GM23338 (cell line): Measurements from ENCODE around the gene JARID2. TPM values are rescaled to one million over a fixed set of nuclear protein-coding genes. Genes with fewer than 3 reads are reported as not detected.

ENCODE experiments used
- ATAC-seq: fragments of 200-7000 bp; cut with Tn5 transposase; 3 replicates; pipeline ENCODE4 v1.9.1; 2020
- DNase-seq: peaks from one replicate; pipeline ENCODE4 v3.0.0-alpha.2; 2015; ENCODE audit warnings: low spot score
- H2AFZ ChIP-seq: fragments of 200-600 bp; sonication (generic); 2 replicates; pipeline ENCODE4 v1.8.0; 2016; ENCODE audit warnings: antibody characterized with exemption, mild to moderate bottlenecking, moderate library complexity
- H3F3A ChIP-seq: fragments of 200-600 bp; sonication (generic); replicated peaks from 2 replicates; pipeline ENCODE4 v1.8.0; 2017; ENCODE audit warnings: antibody characterized with exemption, mixed run types, low read depth
- H3K27ac ChIP-seq: fragments of 200-600 bp; sonication (generic); 2 replicates; pipeline ENCODE4 v1.6.1; 2016; ENCODE audit warnings: low read depth
- H3K27me3 ChIP-seq: fragments of 200-600 bp; sonication (generic); 2 replicates; pipeline ENCODE4 v1.8.0; 2016; ENCODE audit warnings: mild to moderate bottlenecking, mixed run types, moderate library complexity; ENCODE audit not compliant: insufficient read depth
- H3K36me3 ChIP-seq: fragments of 200-600 bp; sonication (generic); 2 replicates; pipeline ENCODE4 v1.8.0; 2016; ENCODE audit warnings: mild to moderate bottlenecking; ENCODE audit not compliant: insufficient read depth
- H3K4me1 ChIP-seq: fragments of 200-600 bp; sonication (generic); 2 replicates; pipeline ENCODE4 v1.8.0; 2016; ENCODE audit warnings: mild to moderate bottlenecking, moderate library complexity; ENCODE audit not compliant: insufficient read depth
- H3K4me2 ChIP-seq: fragments of 200-600 bp; sonication (generic); 2 replicates; pipeline ENCODE4 v1.7.1; 2017; ENCODE audit warnings: mixed run types
- H3K4me3 ChIP-seq: fragments of 200-600 bp; sonication (generic); 2 replicates; pipeline ENCODE4 v1.6.1; 2016; ENCODE audit warnings: mixed run types
- H3K79me2 ChIP-seq: fragments of 200-600 bp; sonication (generic); replicated peaks from 2 replicates; pipeline ENCODE4 v1.8.0; 2017; ENCODE audit warnings: mild to moderate bottlenecking; ENCODE audit not compliant: insufficient read depth
- H3K9me2 ChIP-seq: fragments of 200-600 bp; sonication (generic); 2 replicates; pipeline ENCODE4 v1.8.0; 2017; ENCODE audit not compliant: insufficient read depth
- H4K20me1 ChIP-seq: fragments of 200-600 bp; sonication (generic); replicated peaks from 2 replicates; pipeline ENCODE4 v1.8.0; 2017; ENCODE audit warnings: mild to moderate bottlenecking; ENCODE audit not compliant: insufficient read depth
- H3K27ac Mint-ChIP-seq: 2 replicates; pipeline ENCODE4 v1.8.0; 2020; ENCODE audit warnings: inconsistent platforms, mild to moderate bottlenecking, moderate library complexity, mixed read lengths
- H3K27me3 Mint-ChIP-seq: 3 replicates; pipeline ENCODE4 v1.8.0; 2022; ENCODE audit warnings: low read depth, mild to moderate bottlenecking, moderate library complexity, mixed read lengths, inconsistent platforms; ENCODE audit not compliant: insufficient read depth, poor library complexity
- H3K36me3 Mint-ChIP-seq: 3 replicates; pipeline ENCODE4 v1.8.0; 2021; ENCODE audit warnings: low read depth, mild to moderate bottlenecking, inconsistent platforms, moderate library complexity, mixed read lengths
- H3K4me1 Mint-ChIP-seq: 3 replicates; pipeline ENCODE4 v1.8.0; 2020; ENCODE audit warnings: mild to moderate bottlenecking, inconsistent platforms, mixed read lengths
- H3K4me3 Mint-ChIP-seq: 3 replicates; pipeline ENCODE4 v1.8.0; 2021; ENCODE audit warnings: moderate library complexity, mild to moderate bottlenecking, inconsistent platforms, mixed read lengths
- H3K9me3 Mint-ChIP-seq: 3 replicates; pipeline ENCODE4 v1.8.0; 2020; ENCODE audit warnings: moderate library complexity, mild to moderate bottlenecking, inconsistent platforms, mixed read lengths
- CREB1 ChIP-seq: fragments of 250-450 bp; sonication (Bioruptor Pico); IDR thresholded peaks from 2 replicates; pipeline ENCODE4 v1.5.0; 2020; ENCODE audit warnings: low read depth, mild to moderate bottlenecking, moderate library complexity
- EZH2 ChIP-seq: fragments of 200-600 bp; sonication (generic); IDR thresholded peaks from one replicate; pipeline ENCODE4 v1.8.0; 2017; ENCODE audit warnings: antibody characterized with exemption, mild to moderate bottlenecking, low read depth; ENCODE audit not compliant: unreplicated experiment
- EZH2phosphoT487 ChIP-seq: fragments of 200-600 bp; sonication (generic); IDR thresholded peaks from one replicate; pipeline ENCODE4 v1.8.1; 2018; ENCODE audit warnings: antibody characterized with exemption; ENCODE audit not compliant: unreplicated experiment
- JUNB ChIP-seq: IDR thresholded peaks from one replicate; pipeline ENCODE4 v1.6.1; 2016; ENCODE audit warnings: antibody characterized with exemption; ENCODE audit not compliant: unreplicated experiment
- NANOG ChIP-seq: IDR thresholded peaks from 2 replicates; pipeline ENCODE4 v1.6.1; 2016; ENCODE audit warnings: antibody characterized with exemption, borderline replicate concordance
- POLR2AphosphoS5 ChIP-seq: IDR thresholded peaks from 2 replicates; pipeline ENCODE4 v1.6.1; 2016; ENCODE audit warnings: antibody characterized with exemption, low read depth
- STAT1 ChIP-seq: IDR thresholded peaks from one replicate; pipeline ENCODE4 v1.6.1; 2016; ENCODE audit warnings: antibody characterized with exemption; ENCODE audit not compliant: unreplicated experiment
- ZNF114 ChIP-seq: fragments of 250-450 bp; sonication (Bioruptor Pico); IDR thresholded peaks from 2 replicates; pipeline ENCODE4 v1.5.0; 2020; ENCODE audit warnings: mild to moderate bottlenecking, moderate library complexity
- ZNF331 ChIP-seq: fragments of 250-450 bp; sonication (Bioruptor Pico); IDR thresholded peaks from 2 replicates; pipeline ENCODE4 v1.5.0; 2020; ENCODE audit warnings: low read depth, mild to moderate bottlenecking, moderate library complexity
- polyA plus RNA-seq: library from polyadenylated mRNA; unstranded; fragments of >200 nt; fragmentation: Nextera tagmentation; extraction: Ambion mirVana; gene quantifications from 2 replicates; pipeline ENCODE4 v1.2.1, GENCODE V29; 2016
- total RNA-seq: library from RNA; depleted of rRNA; stranded (reverse); fragments of >200 nt; shearing (Covaris generic); gene quantifications from 2 replicates; pipeline ENCODE4 v1.2.3, GENCODE V29; 2014
- TF ChIP-seq, protein P1 (sequence below): IDR thresholded peaks from one replicate; pipeline ENCODE4 v1.6.1; 2018; ENCODE audit warnings: antibody characterized with exemption; ENCODE audit not compliant: unreplicated experiment
- TF ChIP-seq, protein P2 (sequence below), 2 experiments: fragments of 200-600 bp in 1 of 2; sonication (generic) in 1 of 2; conservative IDR thresholded peaks; 2 replicates each; pipeline versions ENCODE4 v1.5.1 to v1.6.1; 2016 to 2017; ENCODE audit warnings: antibody characterized with exemption in 2 of 2, low read depth in 2 of 2, mild to moderate bottlenecking in 2 of 2, moderate library complexity in 1 of 2
- TF ChIP-seq, protein P3 (sequence below): fragments of 250-450 bp; sonication (Bioruptor Pico); IDR thresholded peaks from 2 replicates; pipeline ENCODE4 v1.5.0; 2020; ENCODE audit warnings: mild to moderate bottlenecking, moderate library complexity
- TF ChIP-seq, protein P4 (sequence below): IDR thresholded peaks from 2 replicates; pipeline ENCODE4 v1.6.1; 2016; ENCODE audit warnings: antibody characterized with exemption

JARID2 gene
- total and polyA plus RNA-seq, 2 experiments from 2014 or later, result 92.8 to 196 TPM

DNA sequence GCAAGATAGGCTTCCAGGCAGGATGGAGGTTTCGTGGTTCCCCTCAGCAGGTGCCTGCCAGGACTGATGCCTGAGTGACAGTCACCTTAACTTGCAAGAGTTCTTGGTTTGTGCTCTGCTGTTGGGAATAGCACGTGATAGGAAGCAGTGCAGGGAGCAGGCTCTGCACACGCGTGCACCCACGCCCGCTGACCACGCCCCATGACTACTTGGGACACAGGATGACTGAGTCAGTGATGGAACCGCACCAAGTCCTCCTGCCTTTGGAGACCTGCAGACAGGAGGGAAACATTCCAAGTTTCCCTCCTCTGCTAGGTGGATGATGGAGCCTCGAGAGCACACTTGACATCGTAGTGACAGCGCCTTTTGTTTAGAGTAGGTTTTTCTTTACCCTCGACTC is 252.8 kb downstream of the JARID2 start:
- H3K27ac ChIP-seq, result no peak overlapping the region
- H3K4me3 Mint-ChIP-seq, result no peak overlapping the region
- H3K27me3 ChIP-seq, result no peaks in the 10 kb centered on the region
- H2AFZ ChIP-seq, result no peak overlapping the region
- H3K4me1 ChIP-seq, result peaks cover 7% of the 10 kb centered on the region
- H3K36me3 ChIP-seq, result peaks cover 52% of the 10 kb centered on the region
- no peak overlapping the region for H3K4me3 ChIP-seq
- H3K9me2 ChIP-seq, result no peaks in the 10 kb centered on the region
- peaks cover 97% of the 10 kb centered on the region for H3K36me3 Mint-ChIP-seq
- peaks cover 64% of the 10 kb centered on the region for H3K27me3 Mint-ChIP-seq
- peaks cover 100% of the 10 kb centered on the region for H3K79me2 ChIP-seq
- peaks cover 36% of the 10 kb centered on the region for H3F3A ChIP-seq
- peaks cover 48% of the 10 kb centered on the region for H3K4me1 Mint-ChIP-seq
- no peak overlapping the region for H3K4me2 ChIP-seq
- no peak overlapping the region for H3K27ac Mint-ChIP-seq
- peaks cover 66% of the 10 kb centered on the region for H4K20me1 ChIP-seq
- DNase-seq, result no peak
- 0 out of 3 replicates have a peak, but pooled peaks cover 3% of the 10 kb centered on the region for H3K9me3 Mint-ChIP-seq
- TF ChIP-seq JUNB (no peak), STAT1 (no peak), ZNF331 (CRISPR knock-in tag) (no peak), EZH2phosphoT487 (no peak), CREB1 (CRISPR knock-in tag) (no peak), ZNF114 (CRISPR knock-in tag) (no peak), POLR2AphosphoS5 (no peak), NANOG (no peak), EZH2 (no peak)
- TF ChIP-seq, protein P1, sequence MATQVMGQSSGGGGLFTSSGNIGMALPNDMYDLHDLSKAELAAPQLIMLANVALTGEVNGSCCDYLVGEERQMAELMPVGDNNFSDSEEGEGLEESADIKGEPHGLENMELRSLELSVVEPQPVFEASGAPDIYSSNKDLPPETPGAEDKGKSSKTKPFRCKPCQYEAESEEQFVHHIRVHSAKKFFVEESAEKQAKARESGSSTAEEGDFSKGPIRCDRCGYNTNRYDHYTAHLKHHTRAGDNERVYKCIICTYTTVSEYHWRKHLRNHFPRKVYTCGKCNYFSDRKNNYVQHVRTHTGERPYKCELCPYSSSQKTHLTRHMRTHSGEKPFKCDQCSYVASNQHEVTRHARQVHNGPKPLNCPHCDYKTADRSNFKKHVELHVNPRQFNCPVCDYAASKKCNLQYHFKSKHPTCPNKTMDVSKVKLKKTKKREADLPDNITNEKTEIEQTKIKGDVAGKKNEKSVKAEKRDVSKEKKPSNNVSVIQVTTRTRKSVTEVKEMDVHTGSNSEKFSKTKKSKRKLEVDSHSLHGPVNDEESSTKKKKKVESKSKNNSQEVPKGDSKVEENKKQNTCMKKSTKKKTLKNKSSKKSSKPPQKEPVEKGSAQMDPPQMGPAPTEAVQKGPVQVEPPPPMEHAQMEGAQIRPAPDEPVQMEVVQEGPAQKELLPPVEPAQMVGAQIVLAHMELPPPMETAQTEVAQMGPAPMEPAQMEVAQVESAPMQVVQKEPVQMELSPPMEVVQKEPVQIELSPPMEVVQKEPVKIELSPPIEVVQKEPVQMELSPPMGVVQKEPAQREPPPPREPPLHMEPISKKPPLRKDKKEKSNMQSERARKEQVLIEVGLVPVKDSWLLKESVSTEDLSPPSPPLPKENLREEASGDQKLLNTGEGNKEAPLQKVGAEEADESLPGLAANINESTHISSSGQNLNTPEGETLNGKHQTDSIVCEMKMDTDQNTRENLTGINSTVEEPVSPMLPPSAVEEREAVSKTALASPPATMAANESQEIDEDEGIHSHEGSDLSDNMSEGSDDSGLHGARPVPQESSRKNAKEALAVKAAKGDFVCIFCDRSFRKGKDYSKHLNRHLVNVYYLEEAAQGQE, result no peak
- TF ChIP-seq, protein P2, sequence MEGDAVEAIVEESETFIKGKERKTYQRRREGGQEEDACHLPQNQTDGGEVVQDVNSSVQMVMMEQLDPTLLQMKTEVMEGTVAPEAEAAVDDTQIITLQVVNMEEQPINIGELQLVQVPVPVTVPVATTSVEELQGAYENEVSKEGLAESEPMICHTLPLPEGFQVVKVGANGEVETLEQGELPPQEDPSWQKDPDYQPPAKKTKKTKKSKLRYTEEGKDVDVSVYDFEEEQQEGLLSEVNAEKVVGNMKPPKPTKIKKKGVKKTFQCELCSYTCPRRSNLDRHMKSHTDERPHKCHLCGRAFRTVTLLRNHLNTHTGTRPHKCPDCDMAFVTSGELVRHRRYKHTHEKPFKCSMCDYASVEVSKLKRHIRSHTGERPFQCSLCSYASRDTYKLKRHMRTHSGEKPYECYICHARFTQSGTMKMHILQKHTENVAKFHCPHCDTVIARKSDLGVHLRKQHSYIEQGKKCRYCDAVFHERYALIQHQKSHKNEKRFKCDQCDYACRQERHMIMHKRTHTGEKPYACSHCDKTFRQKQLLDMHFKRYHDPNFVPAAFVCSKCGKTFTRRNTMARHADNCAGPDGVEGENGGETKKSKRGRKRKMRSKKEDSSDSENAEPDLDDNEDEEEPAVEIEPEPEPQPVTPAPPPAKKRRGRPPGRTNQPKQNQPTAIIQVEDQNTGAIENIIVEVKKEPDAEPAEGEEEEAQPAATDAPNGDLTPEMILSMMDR (conservative IDR thresholded peaks at IDR 0.05; ENCODE audit: low read depth in 2 of 2), result no peak
- TF ChIP-seq, protein P3, sequence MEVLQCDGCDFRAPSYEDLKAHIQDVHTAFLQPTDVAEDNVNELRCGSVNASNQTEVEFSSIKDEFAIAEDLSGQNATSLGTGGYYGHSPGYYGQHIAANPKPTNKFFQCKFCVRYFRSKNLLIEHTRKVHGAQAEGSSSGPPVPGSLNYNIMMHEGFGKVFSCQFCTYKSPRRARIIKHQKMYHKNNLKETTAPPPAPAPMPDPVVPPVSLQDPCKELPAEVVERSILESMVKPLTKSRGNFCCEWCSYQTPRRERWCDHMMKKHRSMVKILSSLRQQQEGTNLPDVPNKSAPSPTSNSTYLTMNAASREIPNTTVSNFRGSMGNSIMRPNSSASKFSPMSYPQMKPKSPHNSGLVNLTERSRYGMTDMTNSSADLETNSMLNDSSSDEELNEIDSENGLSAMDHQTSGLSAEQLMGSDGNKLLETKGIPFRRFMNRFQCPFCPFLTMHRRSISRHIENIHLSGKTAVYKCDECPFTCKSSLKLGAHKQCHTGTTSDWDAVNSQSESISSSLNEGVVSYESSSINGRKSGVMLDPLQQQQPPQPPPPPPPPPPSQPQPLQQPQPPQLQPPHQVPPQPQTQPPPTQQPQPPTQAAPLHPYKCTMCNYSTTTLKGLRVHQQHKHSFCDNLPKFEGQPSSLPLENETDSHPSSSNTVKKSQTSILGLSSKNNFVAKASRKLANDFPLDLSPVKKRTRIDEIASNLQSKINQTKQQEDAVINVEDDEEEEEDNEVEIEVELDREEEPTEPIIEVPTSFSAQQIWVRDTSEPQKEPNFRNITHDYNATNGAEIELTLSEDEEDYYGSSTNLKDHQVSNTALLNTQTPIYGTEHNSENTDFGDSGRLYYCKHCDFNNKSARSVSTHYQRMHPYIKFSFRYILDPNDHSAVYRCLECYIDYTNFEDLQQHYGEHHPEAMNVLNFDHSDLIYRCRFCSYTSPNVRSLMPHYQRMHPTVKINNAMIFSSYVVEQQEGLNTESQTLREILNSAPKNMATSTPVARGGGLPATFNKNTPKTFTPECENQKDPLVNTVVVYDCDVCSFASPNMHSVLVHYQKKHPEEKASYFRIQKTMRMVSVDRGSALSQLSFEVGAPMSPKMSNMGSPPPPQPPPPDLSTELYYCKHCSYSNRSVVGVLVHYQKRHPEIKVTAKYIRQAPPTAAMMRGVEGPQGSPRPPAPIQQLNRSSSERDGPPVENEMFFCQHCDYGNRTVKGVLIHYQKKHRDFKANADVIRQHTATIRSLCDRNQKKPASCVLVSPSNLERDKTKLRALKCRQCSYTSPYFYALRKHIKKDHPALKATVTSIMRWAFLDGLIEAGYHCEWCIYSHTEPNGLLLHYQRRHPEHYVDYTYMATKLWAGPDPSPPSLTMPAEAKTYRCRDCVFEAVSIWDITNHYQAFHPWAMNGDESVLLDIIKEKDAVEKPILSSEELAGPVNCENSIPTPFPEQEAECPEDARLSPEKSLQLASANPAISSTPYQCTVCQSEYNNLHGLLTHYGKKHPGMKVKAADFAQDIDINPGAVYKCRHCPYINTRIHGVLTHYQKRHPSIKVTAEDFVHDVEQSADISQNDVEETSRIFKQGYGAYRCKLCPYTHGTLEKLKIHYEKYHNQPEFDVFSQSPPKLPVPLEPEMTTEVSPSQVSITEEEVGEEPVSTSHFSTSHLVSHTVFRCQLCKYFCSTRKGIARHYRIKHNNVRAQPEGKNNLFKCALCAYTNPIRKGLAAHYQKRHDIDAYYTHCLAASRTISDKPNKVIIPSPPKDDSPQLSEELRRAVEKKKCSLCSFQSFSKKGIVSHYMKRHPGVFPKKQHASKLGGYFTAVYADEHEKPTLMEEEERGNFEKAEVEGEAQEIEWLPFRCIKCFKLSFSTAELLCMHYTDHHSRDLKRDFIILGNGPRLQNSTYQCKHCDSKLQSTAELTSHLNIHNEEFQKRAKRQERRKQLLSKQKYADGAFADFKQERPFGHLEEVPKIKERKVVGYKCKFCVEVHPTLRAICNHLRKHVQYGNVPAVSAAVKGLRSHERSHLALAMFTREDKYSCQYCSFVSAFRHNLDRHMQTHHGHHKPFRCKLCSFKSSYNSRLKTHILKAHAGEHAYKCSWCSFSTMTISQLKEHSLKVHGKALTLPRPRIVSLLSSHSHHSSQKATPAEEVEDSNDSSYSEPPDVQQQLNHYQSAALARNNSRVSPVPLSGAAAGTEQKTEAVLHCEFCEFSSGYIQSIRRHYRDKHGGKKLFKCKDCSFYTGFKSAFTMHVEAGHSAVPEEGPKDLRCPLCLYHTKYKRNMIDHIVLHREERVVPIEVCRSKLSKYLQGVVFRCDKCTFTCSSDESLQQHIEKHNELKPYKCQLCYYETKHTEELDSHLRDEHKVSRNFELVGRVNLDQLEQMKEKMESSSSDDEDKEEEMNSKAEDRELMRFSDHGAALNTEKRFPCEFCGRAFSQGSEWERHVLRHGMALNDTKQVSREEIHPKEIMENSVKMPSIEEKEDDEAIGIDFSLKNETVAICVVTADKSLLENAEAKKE (CRISPR knock-in tag), result no peak
- TF ChIP-seq, protein P4, sequence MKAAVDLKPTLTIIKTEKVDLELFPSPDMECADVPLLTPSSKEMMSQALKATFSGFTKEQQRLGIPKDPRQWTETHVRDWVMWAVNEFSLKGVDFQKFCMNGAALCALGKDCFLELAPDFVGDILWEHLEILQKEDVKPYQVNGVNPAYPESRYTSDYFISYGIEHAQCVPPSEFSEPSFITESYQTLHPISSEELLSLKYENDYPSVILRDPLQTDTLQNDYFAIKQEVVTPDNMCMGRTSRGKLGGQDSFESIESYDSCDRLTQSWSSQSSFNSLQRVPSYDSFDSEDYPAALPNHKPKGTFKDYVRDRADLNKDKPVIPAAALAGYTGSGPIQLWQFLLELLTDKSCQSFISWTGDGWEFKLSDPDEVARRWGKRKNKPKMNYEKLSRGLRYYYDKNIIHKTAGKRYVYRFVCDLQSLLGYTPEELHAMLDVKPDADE, result no peak
- ATAC-seq, result no peak
